NCI-H69 (cell line): Measurements from ENCODE around the gene DPH2.

ENCODE experiments used
- DNase-seq: peaks from one replicate; lab custom pipeline; 2025; lab: John Stamatoyannopoulos, UW

The DPH2 gene

DNA sequence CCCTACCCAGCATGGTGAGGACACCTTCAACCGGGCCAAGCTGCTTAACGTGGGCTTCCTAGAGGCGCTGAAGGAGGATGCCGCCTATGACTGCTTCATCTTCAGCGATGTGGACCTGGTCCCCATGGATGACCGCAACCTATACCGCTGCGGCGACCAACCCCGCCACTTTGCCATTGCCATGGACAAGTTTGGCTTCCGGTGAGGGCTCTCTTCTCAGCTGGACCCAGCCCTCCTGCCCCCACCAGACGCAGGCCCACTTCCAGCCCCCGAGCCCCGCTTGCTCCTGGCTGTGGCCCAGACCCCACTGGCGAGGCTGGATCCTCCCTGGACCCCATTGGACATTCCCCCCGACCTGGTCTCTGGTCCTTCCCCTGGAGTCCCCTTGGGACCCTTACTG, 15.0 kb downstream of the DPH2 start:
- DNase-seq = no peak

DNA sequence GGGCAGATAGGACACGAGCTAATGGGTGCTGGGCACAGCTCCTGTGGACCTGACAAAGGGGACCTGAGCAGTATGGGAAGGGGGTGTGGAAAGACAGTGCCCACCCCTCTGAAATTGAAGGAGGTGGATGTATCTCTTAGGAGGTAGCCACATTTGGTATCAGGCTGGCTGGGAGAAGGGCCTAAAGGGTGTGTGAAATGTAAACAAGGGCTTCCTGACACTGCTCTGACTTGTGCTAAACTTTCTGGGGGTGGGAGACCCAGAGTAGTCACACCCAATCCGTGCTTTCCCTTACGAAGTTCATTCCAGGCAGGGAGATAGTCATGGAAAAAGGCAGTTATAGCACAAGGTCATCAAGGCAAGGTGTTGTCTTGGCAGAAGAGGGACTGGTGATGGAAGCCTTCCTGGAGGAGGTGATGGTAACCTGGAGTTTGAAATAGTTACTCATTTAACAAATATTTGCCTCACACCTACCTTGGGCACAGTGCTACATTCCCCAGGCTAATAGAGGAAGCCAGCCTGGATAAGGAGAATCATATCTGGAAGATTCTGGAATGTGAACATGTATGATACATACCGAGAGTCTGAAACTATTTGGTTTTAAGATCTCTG, 16.3 kb downstream of the DPH2 start:
- DNase-seq = no peak

DNA sequence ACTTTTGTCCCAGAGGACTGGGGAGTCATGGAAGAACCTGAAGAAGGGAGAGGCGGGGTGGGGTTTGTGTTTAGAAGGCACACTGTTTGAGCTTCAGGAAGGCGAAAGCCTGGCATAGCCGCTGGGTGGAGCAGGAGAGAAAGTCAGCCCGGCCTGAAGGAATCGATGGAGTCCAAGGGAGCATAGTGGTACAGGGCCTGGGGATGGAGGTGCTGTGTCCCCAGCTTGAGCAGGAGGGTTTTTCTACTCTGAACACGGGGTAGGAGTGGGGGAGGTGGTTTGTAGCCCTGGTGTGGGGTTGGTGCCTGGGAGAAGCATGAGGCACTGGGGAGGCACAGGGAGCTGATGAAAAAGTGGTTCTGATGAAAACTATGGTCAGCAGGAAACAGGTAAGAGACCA, 16.9 kb downstream of the DPH2 start:
- DNase-seq = no peak

DNA sequence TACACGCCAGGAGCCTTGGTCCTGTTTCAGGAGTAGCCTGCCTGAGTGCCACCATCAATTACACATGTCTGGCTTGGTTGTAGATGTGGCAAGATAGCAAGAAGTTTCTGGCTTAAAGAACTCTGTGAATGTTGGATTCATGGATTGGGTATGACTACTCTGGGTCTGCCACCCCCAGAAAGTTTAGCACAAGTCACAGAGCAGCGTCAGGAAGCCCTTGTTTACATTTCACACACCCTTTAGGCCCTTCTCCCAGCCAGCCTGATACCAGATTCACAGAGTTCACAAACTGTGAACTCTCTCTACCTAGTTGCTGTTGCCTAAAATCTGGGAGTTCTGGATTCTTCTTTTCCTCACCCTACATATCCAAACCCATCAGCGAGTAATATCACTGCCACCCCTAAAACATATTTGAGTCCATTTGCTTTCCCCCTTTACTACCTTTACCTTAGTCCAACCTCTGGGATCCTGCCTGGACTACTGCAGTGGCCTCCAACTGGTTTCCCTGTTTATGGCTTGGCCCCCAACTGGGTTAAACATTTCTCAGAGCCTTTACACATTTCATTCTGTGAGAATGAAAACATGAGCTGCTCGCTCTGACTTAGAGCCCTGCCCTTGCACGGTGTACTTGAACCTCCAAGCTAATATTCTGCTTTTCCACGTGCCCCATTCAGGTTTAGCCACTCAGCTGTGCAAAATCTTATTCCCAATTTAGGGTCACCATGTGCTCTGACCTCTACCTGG, 17.5 kb downstream of the DPH2 start:
- no peak for DNase-seq

DNA sequence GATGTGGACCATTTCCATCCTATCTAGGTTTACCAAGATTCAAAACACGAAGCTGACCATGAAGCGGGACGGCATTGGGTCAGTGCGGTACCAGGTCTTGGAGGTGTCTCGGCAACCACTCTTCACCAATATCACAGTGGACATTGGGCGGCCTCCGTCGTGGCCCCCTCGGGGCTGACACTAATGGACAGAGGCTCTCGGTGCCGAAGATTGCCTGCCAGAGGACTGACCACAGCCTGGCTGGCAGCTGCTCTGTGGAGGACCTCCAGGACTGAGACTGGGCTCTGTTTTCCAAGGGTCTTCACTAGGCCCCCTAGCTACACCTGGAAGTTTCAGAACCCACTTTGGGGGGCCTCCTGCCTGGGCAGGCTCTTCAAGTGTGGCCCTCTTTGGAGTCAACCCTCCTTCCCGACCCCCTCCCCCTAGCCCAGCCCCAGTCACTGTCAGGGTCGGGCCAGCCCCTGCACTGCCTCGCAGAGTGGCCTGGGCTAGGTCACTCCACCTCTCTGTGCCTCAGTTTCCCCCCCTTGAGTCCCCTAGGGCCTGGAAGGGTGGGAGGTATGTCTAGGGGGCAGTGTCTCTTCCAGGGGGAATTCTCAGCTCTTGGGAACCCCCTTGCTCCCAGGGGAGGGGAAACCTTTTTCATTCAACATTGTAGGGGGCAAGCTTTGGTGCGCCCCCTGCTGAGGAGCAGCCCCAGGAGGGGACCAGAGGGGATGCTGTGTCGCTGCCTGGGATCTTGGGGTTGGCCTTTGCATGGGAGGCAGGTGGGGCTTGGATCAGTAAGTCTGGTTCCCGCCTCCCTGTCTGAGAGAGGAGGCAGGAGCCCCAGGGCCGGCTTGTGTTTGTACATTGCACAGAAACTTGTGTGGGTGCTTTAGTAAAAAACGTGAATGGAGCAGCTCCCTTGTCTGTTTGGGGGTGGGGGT, 20.7 kb downstream of the DPH2 start:
- DNase-seq = peak; percentile 32

DNA sequence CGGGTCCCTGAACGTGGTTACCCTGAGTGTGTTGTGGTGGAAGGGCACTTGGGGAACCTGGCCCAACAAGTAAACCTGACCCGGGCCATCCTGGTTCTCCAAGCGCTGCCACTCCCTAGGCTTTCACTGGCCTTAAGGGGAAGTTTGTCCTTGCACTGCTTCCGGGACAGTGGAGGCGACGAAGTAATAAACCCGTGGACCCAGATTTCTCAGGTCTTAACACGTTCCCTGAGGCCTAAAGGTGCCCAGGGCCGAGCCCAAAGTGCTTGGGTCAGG, 21.3 kb downstream of the DPH2 start:
- no peak for DNase-seq

DNA sequence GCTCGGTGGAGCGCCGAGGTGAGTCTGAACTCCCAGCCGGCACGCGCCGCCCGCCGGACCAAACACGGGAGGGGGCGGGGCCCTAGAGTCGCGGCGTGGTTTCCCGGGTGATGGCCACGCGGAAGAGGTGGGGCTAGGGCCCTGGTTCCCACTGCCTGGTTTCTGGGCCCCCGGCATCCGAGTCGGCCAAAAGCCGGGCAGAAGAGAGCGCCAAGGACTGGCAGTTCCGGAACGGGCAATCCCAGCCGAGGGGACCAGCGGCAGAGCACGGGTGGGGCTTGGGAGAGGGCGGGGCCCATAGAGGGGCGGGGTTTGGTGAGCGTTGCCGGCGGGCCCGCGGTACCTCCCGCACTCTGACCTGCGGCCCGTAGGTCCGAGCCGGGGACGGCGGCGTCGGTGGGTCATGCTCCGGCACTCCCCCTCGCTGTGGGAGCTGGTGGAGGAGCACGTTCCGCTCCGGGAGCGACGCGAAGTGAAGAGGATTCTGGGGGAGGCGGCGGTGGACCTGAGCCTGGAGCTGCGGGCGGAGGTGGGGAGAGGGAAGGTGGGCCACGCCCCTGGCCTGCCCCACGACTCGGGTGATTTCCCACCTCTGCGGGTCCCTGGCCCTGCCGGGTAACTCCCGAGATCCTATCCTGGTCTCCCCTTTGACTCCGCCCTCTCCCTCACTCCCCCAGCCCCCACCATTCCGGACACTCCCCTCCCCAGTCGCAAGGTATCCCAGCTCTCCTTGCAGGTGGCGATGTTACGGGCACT, 21.8 kb downstream of the DPH2 start, which contains the start of gene CCDC24:
CCDC24 (plus strand) TSS at position 124 of the 756 bp plus-strand sequence; CDS start at position 404, 280 bp downstream.
- peak; percentile 84 for DNase-seq

DNA sequence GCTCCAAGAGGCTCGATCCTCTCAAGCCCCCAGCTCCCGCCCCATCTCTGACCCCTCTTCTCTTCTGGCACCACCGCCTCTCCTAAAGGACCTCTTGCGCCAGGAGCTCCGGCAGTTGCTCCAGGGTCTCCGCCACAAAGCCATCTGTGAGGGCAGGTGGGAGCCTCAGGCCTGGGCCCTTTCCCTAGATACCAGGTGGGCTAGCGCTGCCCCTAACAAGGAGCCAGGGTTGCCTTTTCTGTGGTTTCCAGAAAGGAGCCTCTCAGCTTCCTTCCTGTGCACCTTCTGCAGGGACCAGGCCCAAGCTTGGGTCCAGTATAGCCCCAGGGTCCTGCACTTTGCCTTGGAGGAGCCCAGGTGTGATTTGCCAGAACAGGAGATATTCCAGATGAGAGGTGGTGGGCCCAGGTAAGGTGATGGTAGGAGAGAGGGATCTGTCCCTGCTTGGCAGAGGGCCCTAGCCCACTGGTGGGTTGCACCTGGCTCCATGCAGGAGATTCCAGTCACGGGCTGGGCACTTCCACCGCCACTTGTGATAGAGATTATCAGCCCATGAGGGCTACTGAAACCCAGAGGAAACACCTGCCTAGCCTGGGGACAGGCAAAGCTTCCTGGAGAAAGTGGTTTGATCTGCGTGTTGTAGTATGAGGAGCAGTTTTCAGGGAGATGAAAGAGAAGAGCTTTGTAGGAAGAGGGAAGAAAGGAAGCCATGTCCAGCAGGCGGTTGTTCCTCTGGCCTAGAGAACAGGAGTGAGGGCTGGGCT, 22.6 kb downstream of the DPH2 start:
- no peak for DNase-seq

DNA sequence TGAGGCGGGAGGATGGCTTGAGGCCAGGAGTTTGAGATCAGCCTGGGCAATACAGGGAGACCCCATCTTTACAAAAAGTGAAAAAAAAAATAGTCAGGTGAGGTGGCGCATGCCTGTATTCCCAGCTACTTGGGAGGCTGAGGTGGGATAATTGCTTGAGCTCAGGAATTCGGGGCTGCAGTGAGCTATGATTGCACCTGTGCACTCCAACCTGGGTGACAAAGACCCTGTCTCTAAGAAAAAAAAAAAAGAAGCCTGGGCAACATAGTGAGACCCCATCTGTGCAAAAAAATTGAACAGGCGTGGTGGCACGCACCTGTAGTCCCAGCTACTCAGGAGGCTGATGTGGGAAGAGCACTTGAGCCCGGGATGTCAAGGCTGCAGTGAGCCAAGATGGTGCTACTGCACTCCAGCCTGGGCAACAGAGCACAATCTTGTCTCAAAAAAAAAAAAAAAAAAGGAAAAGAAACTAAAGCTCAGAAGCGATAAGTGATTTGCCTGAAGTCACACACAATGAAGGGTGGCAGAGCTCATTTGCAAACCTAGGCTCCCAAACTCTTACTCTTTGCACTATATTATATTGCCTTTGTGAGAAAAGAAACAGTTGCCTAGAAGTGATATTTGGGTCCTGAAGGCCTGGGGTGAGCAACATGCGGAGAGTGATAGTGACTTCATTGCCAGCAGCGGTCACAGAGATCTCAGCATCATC, 23.6 kb downstream of the DPH2 start:
- DNase-seq = no peak

DNA sequence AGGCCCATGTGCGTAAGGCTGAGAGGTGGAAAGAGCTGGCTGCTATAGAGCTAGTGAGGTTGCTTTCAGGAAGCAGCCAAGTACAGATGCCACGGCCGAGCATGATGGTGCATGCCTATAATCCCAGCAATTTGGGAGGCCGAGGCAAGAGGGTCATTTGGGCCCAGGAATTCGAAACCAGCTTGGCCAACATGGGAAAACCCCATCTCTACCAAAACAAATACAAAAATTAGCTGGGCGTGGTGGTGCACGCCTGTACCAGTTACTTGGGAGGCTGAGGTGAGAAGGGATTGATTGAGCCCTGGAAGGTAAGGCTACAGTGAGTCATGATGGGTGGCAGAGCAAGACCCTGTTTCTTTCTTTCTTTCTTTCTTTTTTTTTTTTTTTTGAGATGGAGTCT, 24.3 kb downstream of the DPH2 start:
- no peak for DNase-seq

DNA sequence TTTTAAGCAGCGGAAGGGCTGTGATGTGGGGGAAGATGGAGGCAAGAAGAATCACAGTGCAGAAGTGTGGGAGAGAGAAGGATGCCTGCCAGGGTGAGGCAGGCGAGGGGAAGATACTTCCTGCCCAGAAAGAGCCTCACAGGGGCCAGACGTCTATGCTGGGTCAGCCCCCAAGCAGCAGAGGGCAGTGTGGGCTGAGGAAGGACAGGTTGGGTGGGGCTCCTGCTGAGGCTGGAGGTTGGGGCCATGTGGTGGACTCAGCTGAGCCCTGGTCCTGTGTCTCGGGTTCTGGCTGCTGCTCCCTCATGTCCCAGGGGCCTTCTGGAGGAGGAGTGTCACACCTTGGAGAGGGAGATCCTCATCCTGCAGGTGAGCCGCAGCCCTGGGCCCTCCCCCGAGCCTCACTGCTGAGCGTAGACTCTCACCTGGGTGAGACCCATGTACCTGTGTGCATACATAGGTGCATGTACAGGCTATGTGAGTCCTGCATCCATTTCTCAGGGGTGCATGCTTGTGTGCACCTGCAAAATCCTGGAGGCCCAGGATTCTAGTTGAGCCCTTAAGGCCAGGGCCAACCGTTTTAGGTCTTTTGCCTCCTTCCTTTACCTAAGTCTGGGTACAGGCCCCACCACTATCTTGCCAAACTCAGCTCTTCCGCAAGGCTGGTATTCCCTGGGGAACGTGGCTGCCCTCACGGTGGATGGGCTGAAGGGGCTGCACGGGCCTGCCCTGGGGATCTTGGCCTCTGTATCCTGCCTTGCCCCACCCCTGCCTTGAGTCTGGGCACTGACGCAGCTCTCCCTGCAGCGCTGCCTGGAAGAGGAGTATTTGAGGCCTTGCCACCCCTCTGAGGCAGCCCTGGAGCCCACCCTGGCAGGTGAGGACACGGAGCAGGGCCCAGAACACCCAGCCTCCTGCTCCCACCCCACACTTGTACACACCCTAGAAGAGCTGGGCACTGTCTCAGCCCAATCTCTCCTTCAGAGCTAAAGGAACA, 25.3 kb downstream of the DPH2 start:
- peak; percentile 57 for DNase-seq

DNA sequence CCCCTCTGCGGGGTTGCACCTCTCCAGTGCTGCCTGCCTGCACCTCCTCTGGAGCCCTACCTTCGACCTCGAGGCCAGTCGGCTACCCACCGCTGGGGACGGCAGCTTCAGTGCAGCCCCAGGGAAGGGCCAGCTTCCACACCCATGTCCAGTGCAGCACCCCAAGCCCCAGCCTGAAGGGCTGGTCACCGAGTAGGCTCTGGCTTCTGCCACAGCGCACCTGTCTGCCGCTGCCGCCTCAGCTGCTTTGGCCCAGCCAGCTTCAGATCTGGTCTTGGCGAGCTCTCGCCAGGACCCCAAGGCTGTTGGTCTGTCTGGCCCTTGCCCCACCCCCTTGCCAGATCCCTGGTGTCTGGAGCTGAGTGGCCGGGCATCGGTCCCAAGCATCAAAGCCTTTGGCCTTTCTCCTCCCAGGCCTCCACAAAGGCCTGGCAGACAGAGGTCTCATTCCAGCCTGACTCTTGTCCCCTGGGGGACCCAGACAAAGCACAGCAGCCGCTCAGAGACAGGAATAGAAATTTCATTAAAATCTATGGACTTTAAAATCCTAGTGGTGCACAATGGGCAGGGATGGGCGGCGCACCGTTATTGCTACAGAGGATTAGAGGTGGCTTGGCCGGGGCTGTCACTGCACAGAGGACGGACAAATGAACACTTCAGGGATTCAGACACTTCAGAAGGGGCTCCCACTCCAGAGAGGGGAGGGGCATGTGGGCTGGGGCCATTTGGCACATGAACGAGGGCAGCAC, 26.3 kb downstream of the DPH2 start:
- DNase-seq = no peak

DNA sequence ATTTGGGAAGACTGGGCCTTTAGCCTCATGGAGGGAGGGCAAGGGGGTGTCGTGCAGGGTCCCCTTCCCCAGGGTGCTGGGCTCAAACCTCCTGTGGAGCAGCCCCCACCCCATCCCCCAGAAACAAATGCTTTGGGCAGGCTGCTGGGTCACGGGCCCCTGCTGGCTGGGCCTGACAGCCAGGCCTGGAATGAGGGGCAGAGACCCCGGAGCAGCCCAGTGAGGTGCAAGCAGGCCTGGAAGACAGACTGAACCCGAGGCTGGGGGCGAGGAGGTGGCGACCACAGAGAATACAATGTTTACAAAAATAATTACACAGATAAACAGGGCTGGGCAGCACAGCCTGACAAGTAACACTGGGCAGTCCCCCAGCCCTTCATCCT, 26.9 kb downstream of the DPH2 start:
- DNase-seq = peak; percentile 16

DNA sequence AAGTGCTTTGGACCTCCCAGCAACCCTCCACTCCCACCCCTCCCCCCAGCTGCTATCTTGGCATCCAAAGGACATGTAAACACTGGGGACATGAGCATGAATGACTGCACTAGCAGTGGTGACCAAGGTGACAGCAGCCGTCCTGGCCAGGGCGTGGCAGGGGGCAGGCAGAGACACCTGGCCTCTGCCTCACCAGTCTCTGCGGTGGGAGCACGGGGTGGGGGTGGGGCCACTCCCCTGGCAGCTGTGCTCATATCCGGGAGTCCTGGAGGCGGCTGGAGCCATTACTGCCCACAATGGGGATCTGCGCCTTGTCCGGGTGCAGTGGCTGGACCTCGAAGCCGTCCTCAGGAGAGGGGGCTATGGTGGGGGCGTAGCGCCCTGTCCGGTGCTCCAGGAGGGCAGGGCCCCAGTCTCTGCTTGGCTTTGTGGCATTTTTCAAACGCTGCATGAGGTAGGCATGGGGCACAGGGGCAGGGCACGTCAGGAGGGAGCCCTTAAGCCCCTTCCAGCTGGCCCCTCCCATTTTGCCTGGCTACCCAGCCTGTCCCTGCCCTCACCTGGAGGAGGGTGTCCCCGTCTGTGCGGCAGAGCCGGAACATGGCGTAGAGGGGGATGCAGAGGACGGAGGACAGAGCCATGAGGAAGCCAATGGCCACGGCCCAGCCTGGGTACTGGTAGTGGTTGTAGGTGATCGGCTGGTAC, 27.6 kb downstream of the DPH2 start:
- DNase-seq = peak; percentile 67

DNA sequence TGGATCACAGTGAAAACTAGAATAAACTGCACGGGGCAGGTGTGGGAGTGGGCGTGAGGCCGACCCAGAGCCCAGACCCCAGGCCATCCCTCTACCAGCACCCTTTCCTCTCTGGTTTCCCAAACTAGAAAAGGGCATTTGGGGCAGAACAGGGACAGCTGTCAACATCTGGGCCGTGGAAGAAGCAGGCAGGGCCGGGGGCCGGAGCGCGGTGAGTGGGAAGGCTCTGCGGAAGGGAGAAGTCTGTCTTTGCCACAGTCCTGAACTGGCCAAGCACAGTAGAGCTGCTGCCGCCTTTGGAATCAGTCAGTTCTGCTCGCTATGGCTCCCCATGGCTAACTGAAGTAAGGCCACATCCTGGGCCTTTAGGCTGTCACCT, 28.2 kb downstream of the DPH2 start:
- no peak for DNase-seq

DNA sequence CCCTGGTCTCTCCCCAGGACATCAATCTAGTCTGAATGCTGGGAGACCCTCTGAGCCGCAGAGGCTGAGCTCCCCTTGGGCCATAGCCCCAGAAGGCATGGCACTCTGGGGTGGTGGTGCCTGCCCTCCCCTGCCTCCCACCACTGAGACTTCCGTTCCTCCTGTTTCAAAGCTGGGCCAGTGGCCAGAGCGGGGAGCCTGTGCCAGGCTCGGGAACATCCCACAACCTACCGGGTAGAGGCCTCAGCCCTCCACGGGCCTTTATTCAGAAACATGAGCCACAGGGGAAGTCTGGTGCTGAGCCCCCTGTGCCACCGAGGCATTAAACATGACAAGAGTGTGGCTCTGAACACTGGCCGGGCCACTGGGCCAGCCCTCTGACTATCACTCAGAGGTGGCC, 29.6 kb downstream of the DPH2 start:
- no peak for DNase-seq

DNA sequence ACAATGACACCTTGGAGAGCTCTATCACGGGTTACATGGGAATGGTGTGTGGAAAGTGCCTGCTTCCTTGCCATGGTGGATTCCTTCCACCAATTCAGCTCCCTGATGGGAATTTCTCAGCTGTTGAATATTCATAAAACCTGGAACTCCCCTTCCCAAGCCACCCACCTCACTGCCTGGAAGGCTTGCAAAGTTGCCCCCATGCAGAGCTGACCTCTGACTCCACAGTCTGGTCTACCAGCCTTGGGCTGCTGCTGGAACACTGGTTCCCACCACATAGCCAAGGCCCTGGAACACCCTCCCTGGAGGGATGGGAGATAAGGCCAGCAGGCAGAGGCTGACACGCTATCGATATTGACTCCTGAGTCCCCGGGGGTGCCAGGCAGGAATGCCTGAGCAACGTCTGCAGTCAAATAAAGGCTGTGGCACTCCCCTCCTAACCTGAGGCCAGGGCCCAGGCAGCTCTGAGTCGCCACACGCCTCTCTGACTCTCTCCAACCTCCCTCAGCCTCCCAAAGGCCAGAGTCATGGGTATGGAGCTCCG, 30.4 kb downstream of the DPH2 start:
- no peak for DNase-seq

DNA sequence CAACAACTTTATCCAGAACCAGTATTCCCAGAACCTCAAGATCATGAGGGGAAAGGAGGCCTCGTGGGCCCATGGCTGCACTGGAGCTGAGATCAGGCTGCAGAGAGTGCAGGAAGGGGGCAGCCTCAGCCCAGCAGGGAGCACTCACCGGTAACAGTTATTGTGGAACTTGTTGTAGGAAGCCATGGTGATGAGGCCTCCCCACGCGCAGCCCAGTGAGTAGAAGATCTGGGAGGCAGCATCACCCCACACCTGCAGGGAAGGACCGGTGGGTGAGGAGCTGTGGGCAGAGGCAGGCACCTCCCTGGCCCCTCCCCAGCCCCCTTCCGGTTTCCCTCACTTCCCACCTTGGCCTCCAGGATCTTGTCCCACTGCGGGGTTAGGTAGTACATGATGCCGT, 32.4 kb downstream of the DPH2 start:
- no peak for DNase-seq
